HepG2 (cell line): ENCODE data around the gene ARL5C. TPM values are rescaled to one million over a fixed set of nuclear protein-coding genes. Genes with fewer than 3 reads are reported as not detected.
A peak's percentile ranks its signal among the peaks of the same experiment; 100 is the strongest.

Experiments used
- ATAC-seq: fragments of 200-7000 bp; cut with Tn5 transposase; 3 replicates; pipeline ENCODE4 v1.9.1; 2020; ENCODE audit warnings: mild to moderate bottlenecking, moderate library complexity
- BruUV-seq: library from RNA; stranded (reverse); fragments of 400-500 nt; replicated peaks from 2 replicates; lab custom pipeline; 2021; lab: Mats Ljungman, UMichigan
- CTCF ChIA-PET: fragments of 300-600 bp; formaldehyde crosslinking; extraction: SDS; loops from one replicate; lab custom pipeline; 2021; ENCODE audit warnings: low total read pairs, inconsistent platforms, low intra/inter-chr PET ratio; lab: Yijun Ruan, JAX
- POLR2A ChIA-PET: fragments of 350-600 bp; sonication (Branson Sonifier 250); formaldehyde crosslinking; loops from one replicate; lab custom pipeline; 2020; ENCODE audit warnings: antibody characterized with exemption, inconsistent platforms; lab: Yijun Ruan, JAX
- DNase-seq: peaks from one replicate; pipeline ENCODE4 v3.0.0-alpha.2; 2015; ENCODE audit warnings: low spot score
- FAIRE-seq: peaks from 3 replicates; lab custom pipeline; 2011; peaks lifted over from hg19 to GRCh38; lab: Jason Lieb, UNC
- H2AFZ ChIP-seq: one replicate; pipeline ENCODE4 v1.6.1; 2011; ENCODE audit warnings: low read length, inconsistent platforms
- H3K27ac ChIP-seq: fragments of 300-600 bp; 3 replicates; pipeline ENCODE4 v1.8.0; 2011; ENCODE audit warnings: mixed run types, mild to moderate bottlenecking, mixed read lengths, low read length, inconsistent platforms; ENCODE audit not compliant: insufficient read depth; ENCODE audit errors: extremely low read length
- H3K27me3 ChIP-seq, 2 experiments: fragments of 200-600 bp in 1 of 2; 2 replicates in 1 of 2; 3 replicates in 1 of 2; pipeline versions ENCODE4 v1.6.0 to v1.8.0; 2011; ENCODE audit warnings: low read length in 2 of 2, mild to moderate bottlenecking in 2 of 2, moderate library complexity in 2 of 2, inconsistent platforms in 1 of 2; ENCODE audit not compliant: insufficient read depth in 2 of 2, control insufficient read depth in 1 of 2
- H3K36me3 ChIP-seq, 2 experiments: fragments of 200-600 bp in 1 of 2; replicated peaks in 1 of 2; 2 replicates in 1 of 2; 3 replicates in 1 of 2; pipeline versions ENCODE4 v1.5.1 to v1.8.0; 2011; ENCODE audit warnings: low read length in 2 of 2, inconsistent platforms in 1 of 2; ENCODE audit not compliant: insufficient read depth in 2 of 2, control insufficient read depth in 1 of 2
- H3K4me1 ChIP-seq: 2 replicates; pipeline ENCODE4 v1.5.1; 2012; ENCODE audit warnings: low read length, inconsistent platforms; ENCODE audit not compliant: insufficient read depth
- H3K4me2 ChIP-seq: 2 replicates; pipeline ENCODE4 v1.6.0; 2011; ENCODE audit warnings: low read depth, low read length, inconsistent platforms
- H3K4me3 ChIP-seq, 3 experiments: fragments of 200-600 bp in 1 of 3; sonication (generic), shearing (Covaris generic) in 1 of 3; replicated peaks in 1 of 3; 2 replicates each; pipeline ENCODE4 v1.5.1; 2011 to 2016; ENCODE audit warnings: low read length in 3 of 3, inconsistent platforms in 2 of 3, low read depth in 2 of 3, mild to moderate bottlenecking in 2 of 3, control low read depth in 1 of 3, mixed read lengths in 1 of 3; ENCODE audit not compliant: insufficient read depth in 1 of 3
- H3K79me2 ChIP-seq: one replicate; pipeline ENCODE4 v1.6.1; 2011; ENCODE audit warnings: low read length, inconsistent platforms; ENCODE audit not compliant: insufficient read depth
- H3K9ac ChIP-seq: 2 replicates; pipeline ENCODE4 v1.6.0; 2011; ENCODE audit warnings: mild to moderate bottlenecking, low read depth, low read length, inconsistent platforms; ENCODE audit not compliant: insufficient read depth
- H3K9me3 ChIP-seq: 2 replicates; pipeline ENCODE4 v1.5.1; 2012; ENCODE audit warnings: mild to moderate bottlenecking, low read length
- H4K20me1 ChIP-seq: 2 replicates; pipeline ENCODE4 v1.6.0; 2011; ENCODE audit warnings: inconsistent platforms, mild to moderate bottlenecking, low read length, moderate library complexity; ENCODE audit not compliant: insufficient read depth
- CEBPB ChIP-seq: IDR thresholded peaks from 2 replicates; pipeline ENCODE4 v1.6.1; 2011; ENCODE audit warnings: low read depth, low read length, improper control_type of control experiment, borderline replicate concordance
- CEBPG ChIP-seq: IDR thresholded peaks from 2 replicates; pipeline ENCODE4 v1.6.1; 2016
- EHMT2 ChIP-seq: fragments of 200-600 bp; sonication (generic); IDR thresholded peaks from 2 replicates; pipeline ENCODE4 v1.7.0; 2017; ENCODE audit warnings: antibody characterized with exemption, low read depth, low read length, borderline replicate concordance
- GFI1 ChIP-seq: sonication (generic); formaldehyde crosslinking; IDR thresholded peaks from 2 replicates; pipeline ENCODE4 v1.5.0; 2020; ENCODE audit warnings: missing genetic modification reagents, mild to moderate bottlenecking, borderline replicate concordance
- GLMP ChIP-seq: sonication (generic); formaldehyde crosslinking; IDR thresholded peaks from 2 replicates; pipeline ENCODE4 v1.9.0; 2021; ENCODE audit warnings: missing genetic modification reagents, mild to moderate bottlenecking, borderline replicate concordance
- HNF4G ChIP-seq, 2 experiments: sonication (generic) in 1 of 2; formaldehyde crosslinking in 1 of 2; IDR thresholded peaks; 2 replicates each; pipeline versions ENCODE4 v1.4.0 to v1.6.1; 2011 to 2020; ENCODE audit warnings: borderline replicate concordance in 2 of 2, low read depth in 2 of 2, mild to moderate bottlenecking in 2 of 2, low read length in 1 of 2, missing genetic modification reagents in 1 of 2, moderate library complexity in 1 of 2
- MXD3 ChIP-seq: IDR thresholded peaks from 2 replicates; pipeline ENCODE4 v1.6.1; 2016; ENCODE audit warnings: mild to moderate bottlenecking, missing biosample characterization, missing genetic modification reagents
- NR2F6 ChIP-seq, 2 experiments: IDR thresholded peaks; 2 replicates each; pipeline ENCODE4 v1.6.1; 2016; ENCODE audit warnings: antibody characterized with exemption in 1 of 2, mild to moderate bottlenecking in 1 of 2
- PPARG ChIP-seq: conservative IDR thresholded peaks from 2 replicates; pipeline ENCODE4 v1.6.1; 2016; ENCODE audit warnings: missing biosample characterization, missing genetic modification reagents
- RXRB ChIP-seq: IDR thresholded peaks from 2 replicates; pipeline ENCODE4 v1.6.1; 2016; ENCODE audit warnings: borderline replicate concordance, missing genetic modification reagents, missing compliant biosample characterization
- SETDB1 ChIP-seq: sonication (generic); formaldehyde crosslinking; IDR thresholded peaks from 2 replicates; pipeline ENCODE4 v1.5.1; 2020; ENCODE audit warnings: missing genetic modification reagents, mild to moderate bottlenecking, borderline replicate concordance
- TEAD3 ChIP-seq: optimal IDR thresholded peaks from 2 replicates; pipeline ENCODE3; 2016; ENCODE audit warnings: borderline replicate concordance
- XBP1 ChIP-seq: sonication (generic); formaldehyde crosslinking; IDR thresholded peaks from 2 replicates; pipeline ENCODE4 v1.5.0; 2020; ENCODE audit warnings: missing genetic modification reagents
- ZBTB49 ChIP-seq: sonication (generic); formaldehyde crosslinking; IDR thresholded peaks from 2 replicates; pipeline ENCODE4 v1.4.0; 2020; ENCODE audit warnings: missing genetic modification reagents, borderline replicate concordance
- ZC3H13 ChIP-seq: sonication (generic); formaldehyde crosslinking; IDR thresholded peaks from 2 replicates; pipeline ENCODE4 v1.8.1; 2023; ENCODE audit warnings: mild to moderate bottlenecking, missing genetic modification reagents, moderate library complexity
- ZNF382 ChIP-seq: sonication (generic); formaldehyde crosslinking; IDR thresholded peaks from 2 replicates; pipeline ENCODE4 v1.5.0; 2020; ENCODE audit warnings: missing genetic modification reagents, mild to moderate bottlenecking, borderline replicate concordance
- ZNF605 ChIP-seq: sonication (generic); formaldehyde crosslinking; IDR thresholded peaks from 2 replicates; pipeline ENCODE4 v1.8.0; 2022; ENCODE audit warnings: mild to moderate bottlenecking, missing genetic modification reagents
- ZNF879 ChIP-seq: sonication (generic); formaldehyde crosslinking; IDR thresholded peaks from 2 replicates; pipeline ENCODE4 v1.8.1; 2023; ENCODE audit warnings: missing genetic modification reagents
- WGBS: methylation state at CpG from one replicate; pipeline ENCODE4 v1.1.6; 2017; ENCODE audit warnings: low lambda C conversion rate; 5-methylcytosine and 5-hydroxymethylcytosine counted together
- in situ Hi-C: cut with HindIII; loops from 2 replicates; pipeline ENCODE4 v1.10.0; 2017; ENCODE audit warnings: low pct_unique_long_range_greater_than_20kb; ENCODE audit not compliant: extremely low pct_ligation_motif_present
- intact Hi-C: fragments of 100-400 bp; cut with micrococcal nuclease; formaldehyde crosslinking; loops from one replicate; pipeline ENCODE4 v1.10.0; 2022; ENCODE audit not compliant: unreplicated experiment
- polyA plus RNA-seq, 8 experiments: library from polyadenylated mRNA; depleted of rRNA in 3 of 8; stranded (reverse) in 7 of 8; unstranded in 1 of 8; fragments of >200 nt; fragmentation: Illumina TruSeq in 4 of 8; extraction: Trizol in 4 of 8; gene quantifications; 2 replicates each; pipeline versions ENCODE4 v1.2.1 to v1.2.3, GENCODE V29; 2011 to 2016; ENCODE audit warnings: low read depth in 4 of 8, missing spikeins in 1 of 8, mixed read lengths in 1 of 8; ENCODE audit not compliant: insufficient read depth in 1 of 8
- total RNA-seq, 5 experiments: library from RNA; depleted of rRNA; stranded (reverse); fragments of >200 nt; fragmentation: Illumina TruSeq; extraction: Trizol; gene quantifications; 2 replicates each; pipeline ENCODE4 v1.2.3, GENCODE V29; 2016; ENCODE audit warnings: low read depth in 1 of 5

The ARL5C gene
- total and polyA plus RNA-seq, 2 of the 13 experiments (the other 11 are each of a cell fraction or from before 2014, with no cell fraction given): not detected

- WGBS: 71% methylated on average over 4 of the region's 4 CpGs
- no peak for DNase-seq
- in situ Hi-C loops: no loop called here
- Histone ChIP-seq H3K9me3 (no peaks in the 10 kb centered on the region), H3K4me1 (peaks cover 64% of the 10 kb centered on the region), H3K27me3 (no peaks in the 10 kb centered on the region; a peak in 1 of 5 replicates), H3K4me2 (peak overlapping the region; percentile 89), H4K20me1 (peaks cover 15% of the 10 kb centered on the region), H3K27ac (no peak overlapping the region), H3K9ac (peak overlapping the region; percentile 46; the same call in 1 of the 2 replicates), H3K36me3 (peaks cover 11 to 15% of the 10 kb centered on the region in 2 experiments)
- ATAC-seq: no peak
- BruUV-seq: no TSS peak
- POLR2A ChIA-PET: interaction anchor here (1.0 kb wide), 1 partner anchor 344 kb away, joined by 3 read pairs; the partner anchor contains the start of gene RPL23
- FAIRE-seq: no peak
- intact Hi-C loops: no loop called here
- TF ChIP-seq GFI1 (CRISPR knock-in tag) (peak; percentile 35; the same call in 1 of the 2 replicates), RXRB (peak; percentile 45; the same call in 1 of the 2 replicates), ZC3H13 (CRISPR knock-in tag) (no peak), SETDB1 (CRISPR knock-in tag) (0 out of 2 replicates have a peak, but pooled peaks have one; percentile 8), CEBPG (CRISPR knock-in tag) (peak; percentile 36; the same call in 1 of the 2 replicates), ZNF879 (CRISPR knock-in tag) (peak; percentile 69; the same call in 1 of the 2 replicates), ZNF382 (CRISPR knock-in tag) (no peak), ZNF605 (CRISPR knock-in tag) (0 out of 2 replicates have a peak, but pooled peaks have one; percentile 14), GLMP (no peak), NR2F6 (IDR thresholded peaks at IDR 0.05) (peak; percentile 39; the same call in 1 of the 2 replicates), NR2F6 (CRISPR knock-in tag; IDR thresholded peaks at IDR 0.05) (peak; percentile 51), HNF4G (IDR thresholded peaks at IDR 0.05; ENCODE audit: borderline replicate concordance, low read depth, low read length) (no peak), HNF4G (CRISPR knock-in tag; IDR thresholded peaks at IDR 0.05; ENCODE audit: borderline replicate concordance, low read depth) (no peak), PPARG (CRISPR knock-in tag) (peak; percentile 56), MXD3 (no peak), CEBPB (peak; percentile 48), EHMT2 (no peak), ZBTB49 (no peak), TEAD3 (peak; percentile 27), XBP1 (no peak)
- TF ChIP-seq, all 625 proteins: peak for 10
- peaks cover 23% of the 10 kb centered on the region for H3K79me2 ChIP-seq
- no peak overlapping the region for H2AFZ ChIP-seq
- H3K4me3 ChIP-seq: peak overlapping the region; percentile 56 to 80 (median 69)
- CTCF ChIA-PET: no interaction called here
Measured at GRCh38 chr17:39198186-39198566, 32.2 kb upstream of the ARL5C start.
